ENCODE data around the gene AGAP1.

AGAP1 gene

DNA sequence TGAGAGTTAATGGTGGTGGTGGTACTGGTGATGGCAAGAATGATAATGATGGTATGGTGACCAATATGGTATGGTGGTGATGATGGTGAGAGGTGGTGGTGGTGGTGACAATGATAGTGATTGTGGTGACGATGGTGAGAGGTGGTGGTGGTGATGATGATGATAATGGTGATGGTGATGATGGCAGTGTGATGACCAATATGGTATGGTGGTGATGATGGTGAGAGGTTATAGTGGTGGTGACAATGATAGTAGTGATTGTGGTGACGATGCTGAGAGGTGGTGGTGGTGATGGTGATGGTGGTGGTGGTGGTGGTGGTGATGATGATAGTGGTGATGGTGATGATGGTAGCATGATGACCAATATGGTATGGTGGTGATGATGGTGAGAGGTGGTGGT is 505.2 kb downstream of the AGAP1 start:
- DNase-seq (ENCODE audit: low read depth), result no peak

DNA sequence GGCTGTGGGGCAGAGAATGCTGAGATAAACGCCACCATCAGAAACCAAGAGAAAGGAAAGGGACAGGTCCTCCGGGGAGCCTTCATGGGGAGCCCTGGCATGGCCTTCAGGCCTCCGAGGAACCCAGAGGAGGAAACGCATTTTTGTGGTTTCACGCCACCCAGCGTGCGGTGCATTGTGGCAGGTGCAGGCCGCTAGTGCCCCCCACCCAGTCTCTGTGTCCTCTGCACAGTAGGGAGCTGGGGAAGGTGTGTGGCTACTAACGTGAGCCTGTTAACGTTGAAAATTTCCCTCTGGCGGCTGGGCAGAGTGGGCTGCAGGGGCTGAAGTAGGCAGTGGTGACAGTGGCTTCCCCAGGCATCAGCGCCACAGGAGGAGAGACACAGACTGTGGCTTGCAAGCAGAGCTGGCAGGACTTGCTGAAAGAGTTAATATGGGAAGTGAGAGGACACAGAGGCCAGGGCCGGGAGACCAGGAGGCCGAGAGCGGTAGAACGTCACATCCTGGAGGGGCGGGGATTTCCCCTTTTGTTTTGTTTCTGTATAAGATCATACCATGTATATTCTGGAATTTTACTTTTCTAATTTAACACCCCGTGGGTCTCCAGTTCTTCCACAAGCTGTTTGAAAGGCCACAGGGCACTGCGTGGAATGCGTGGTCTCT is 507.5 kb downstream of the AGAP1 start:
- no peak for DNase-seq (ENCODE audit: low read depth)

GRCh38 chr2:236001854-236002253 is 508.0 kb downstream of the AGAP1 start:
- DNase-seq (ENCODE audit: low read depth), result no peak

- DNase-seq (ENCODE audit: low read depth), result no peak
These were observed 514.2 kb downstream of the AGAP1 start for GRCh38 chr2:236008006-236008405.

DNA sequence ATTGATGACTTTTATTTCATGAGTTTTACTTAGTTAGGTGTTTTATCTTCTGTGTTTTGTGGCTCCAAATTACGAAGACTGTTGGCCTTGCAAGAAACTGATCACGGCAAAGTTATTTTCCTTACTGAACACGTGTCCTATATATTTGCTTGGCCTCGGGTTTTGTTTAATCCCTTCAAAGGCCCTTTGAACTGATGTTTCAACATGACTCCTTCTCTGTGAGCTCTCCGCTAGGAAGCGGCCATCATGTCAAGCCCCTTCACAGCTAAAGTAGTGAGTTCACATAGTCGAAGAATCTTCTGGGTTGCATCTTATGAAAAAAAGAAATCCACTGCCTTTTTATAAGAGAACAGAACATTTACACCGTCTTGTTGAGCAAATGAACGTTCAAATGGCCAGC is 515.0 kb downstream of the AGAP1 start:
- DNase-seq (ENCODE audit: low read depth), result no peak

DNA sequence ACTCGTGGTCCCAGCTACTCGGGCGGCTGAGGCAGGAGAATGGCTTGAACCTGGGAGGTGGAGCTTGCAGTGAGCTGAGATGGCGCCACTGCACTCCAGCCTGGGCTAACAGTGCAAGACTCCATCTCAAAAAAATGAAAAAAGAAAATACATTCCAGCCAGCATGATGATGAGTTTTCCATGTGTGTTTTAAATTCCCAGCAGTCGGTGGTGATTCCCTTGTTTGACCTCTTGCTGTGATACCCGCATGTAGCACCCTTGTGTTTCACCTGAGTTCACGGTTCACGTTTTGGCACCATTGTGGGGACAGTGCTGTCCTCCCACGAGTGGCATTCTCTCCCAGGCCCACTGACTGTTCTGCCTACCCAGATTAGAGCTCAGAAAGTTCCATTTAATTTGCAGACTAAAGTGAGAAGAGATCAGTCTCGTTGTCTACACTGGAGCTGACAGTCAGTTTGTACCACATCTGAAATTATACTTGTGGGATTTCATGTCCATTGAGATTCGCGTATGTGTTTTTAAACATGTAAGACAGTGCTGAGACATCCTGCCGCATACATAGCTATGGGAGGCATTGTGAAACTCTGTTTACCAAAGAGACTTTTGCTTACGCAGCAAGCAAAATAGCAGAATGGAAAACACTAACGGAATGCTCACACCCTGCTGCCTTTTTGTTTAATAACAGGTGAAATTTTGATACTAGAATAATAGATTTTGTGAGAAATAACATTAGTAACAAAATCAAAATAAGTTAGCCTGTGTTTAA is 517.3 kb downstream of the AGAP1 start:
- no peak for DNase-seq (ENCODE audit: low read depth)

DNA sequence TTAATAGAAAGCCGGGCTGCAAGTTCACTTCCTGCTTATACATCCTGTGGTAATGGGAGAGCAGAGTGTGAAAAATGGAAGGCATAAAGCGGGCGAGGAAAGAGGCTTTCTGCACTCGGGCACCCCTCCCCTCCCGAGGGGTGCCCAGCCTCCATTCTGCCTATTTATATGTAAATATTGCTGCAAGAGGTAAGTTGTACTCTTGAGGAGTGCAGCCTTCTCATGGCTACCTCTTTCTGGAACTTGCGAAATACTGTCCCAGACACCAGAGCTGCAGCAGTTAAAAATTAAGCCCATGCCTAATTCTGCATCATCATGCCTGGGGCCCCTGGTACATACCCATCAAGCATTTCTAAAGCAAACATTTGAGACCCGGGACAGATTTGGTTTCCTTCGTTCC is 518.3 kb downstream of the AGAP1 start:
- no peak for DNase-seq (ENCODE audit: low read depth)

GRCh38 chr2:236014408-236015131 is 520.7 kb downstream of the AGAP1 start:
- DNase-seq (ENCODE audit: low read depth), result no peak

DNA sequence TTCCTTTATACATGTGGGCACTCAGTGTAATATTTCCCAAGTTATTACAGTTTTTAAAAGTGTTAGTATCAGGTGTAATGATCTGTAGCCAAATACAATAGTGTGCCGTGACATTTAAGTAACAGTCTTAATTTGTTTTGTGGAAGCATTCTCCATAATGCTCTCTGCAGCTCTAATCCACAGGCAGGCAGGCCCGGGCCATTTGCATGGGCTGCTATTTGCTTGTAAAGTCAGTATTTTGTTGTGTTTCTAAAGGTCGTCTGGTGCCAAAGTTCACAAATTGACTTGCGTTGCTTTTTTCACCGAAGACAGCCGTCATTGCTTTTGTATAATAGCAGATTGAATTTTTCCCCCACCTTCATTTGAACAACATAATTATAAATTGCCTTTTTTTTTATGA is 521.3 kb downstream of the AGAP1 start:
- DNase-seq (ENCODE audit: low read depth), result no peak

- DNase-seq (ENCODE audit: low read depth), result no peak
These were observed 522.7 kb downstream of the AGAP1 start for GRCh38 chr2:236016496-236016895.

GRCh38 chr2:236017446-236017845 is 523.6 kb downstream of the AGAP1 start:
- DNase-seq (ENCODE audit: low read depth), result no peak

- DNase-seq (ENCODE audit: low read depth), result no peak
These were observed 525.6 kb downstream of the AGAP1 start for GRCh38 chr2:236019434-236019833.

GRCh38 chr2:236021499-236022057 is 527.7 kb downstream of the AGAP1 start:
- no peak for DNase-seq (ENCODE audit: low read depth)

GRCh38 chr2:236022128-236022527 is 528.3 kb downstream of the AGAP1 start:
- no peak for DNase-seq (ENCODE audit: low read depth)

DNA sequence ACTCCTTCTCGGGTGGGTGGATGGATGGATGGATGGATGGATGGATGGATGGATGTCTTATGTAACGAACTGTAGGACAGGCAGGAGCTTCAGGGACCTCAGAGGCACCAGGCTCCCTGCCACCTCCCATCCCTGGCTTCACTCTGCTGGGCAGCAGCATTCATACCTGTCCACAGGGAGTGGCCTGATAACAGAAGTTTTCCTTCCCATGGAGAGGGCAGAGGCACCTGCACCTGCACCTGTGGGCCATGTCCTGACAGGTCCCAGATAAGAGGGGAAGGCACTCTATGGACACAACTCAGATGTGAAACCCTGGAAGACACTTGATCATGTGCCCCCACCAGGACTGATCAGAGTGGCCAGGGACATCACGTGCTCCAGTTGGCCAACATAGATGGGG is 532.0 kb downstream of the AGAP1 start:
- no peak for DNase-seq (ENCODE audit: low read depth)

DNA sequence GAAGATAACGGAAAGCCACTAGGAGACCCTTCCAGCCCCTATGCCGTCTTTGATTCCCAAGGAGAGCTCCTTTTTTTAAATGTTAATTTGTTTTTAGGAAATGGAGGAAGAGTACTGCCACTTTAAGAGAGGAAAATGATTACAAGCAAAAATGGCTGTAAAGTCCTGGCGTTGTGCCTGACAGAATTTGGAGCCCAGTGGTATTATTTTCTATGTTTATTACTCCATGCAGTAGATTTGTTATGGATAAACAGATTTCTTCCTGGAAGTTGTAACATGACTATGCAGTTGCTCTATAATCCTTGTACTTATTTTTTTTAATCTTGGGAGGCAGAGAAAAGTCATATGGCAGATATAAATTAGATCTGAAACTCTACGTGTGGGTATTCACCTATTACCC is 533.0 kb downstream of the AGAP1 start:
- no peak for DNase-seq (ENCODE audit: low read depth)

GRCh38 chr2:236028066-236028465 is 534.2 kb downstream of the AGAP1 start:
- no peak for DNase-seq (ENCODE audit: low read depth)

DNA sequence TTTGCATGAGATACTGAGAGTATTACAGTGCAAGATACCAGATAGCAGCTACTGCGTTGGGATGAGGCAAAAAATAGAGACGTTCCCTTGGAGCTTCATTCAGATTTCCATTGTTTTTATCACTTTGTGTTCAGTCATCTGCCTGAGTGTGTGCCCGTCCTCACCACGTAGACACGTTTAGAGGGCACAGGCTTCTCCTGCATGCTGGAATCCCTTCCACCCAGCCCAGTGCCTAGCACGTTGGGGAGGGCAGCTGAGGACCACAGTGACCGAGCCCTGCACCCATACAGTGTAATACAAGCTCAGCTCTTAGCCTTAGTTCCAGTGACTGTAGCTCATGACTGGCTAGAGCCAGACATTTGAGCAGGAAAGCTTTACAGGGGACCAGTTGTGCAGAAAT is 539.6 kb downstream of the AGAP1 start:
- DNase-seq (ENCODE audit: low read depth), result no peak

DNA sequence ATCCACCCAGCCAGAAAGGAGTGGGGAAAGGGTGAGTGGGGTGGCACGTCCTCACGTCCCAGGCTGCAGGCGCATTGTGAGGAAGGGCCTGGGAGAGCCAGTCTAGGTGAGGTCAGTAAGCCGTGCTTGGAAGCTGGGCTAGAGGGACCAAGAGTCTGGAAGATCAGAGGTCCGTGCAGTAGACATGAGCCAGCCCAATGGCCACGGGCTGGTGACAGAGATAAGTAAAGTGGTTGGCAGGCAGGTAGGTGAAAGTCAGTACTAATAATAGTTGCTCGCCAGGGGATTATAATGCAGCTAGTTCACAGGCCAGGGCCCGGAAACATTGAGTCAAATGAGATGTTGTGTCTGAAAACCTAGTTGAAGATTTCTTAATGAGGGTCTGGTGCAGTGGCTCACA is 541.1 kb downstream of the AGAP1 start:
- DNase-seq (ENCODE audit: low read depth), result no peak

DNA sequence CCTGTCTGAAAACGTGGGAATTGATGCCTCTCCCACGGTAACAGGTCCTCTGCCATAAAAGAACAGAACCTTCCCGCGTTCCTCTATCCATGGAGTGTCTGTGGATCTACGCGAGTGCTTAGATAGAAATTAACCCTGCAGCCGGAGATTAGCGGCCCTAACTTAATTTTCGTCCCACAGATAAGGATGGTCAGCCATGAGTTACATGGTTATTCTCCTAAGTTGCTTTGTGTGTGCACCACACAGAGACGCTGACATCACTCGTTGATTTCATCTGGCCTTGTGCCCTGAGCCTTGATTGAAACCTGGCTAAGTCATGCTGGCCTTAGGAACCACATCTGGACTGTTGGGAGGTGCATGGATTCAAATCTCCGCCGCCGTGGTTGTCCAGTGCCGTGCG is 542.2 kb downstream of the AGAP1 start:
- DNase-seq (ENCODE audit: low read depth), result no peak

DNA sequence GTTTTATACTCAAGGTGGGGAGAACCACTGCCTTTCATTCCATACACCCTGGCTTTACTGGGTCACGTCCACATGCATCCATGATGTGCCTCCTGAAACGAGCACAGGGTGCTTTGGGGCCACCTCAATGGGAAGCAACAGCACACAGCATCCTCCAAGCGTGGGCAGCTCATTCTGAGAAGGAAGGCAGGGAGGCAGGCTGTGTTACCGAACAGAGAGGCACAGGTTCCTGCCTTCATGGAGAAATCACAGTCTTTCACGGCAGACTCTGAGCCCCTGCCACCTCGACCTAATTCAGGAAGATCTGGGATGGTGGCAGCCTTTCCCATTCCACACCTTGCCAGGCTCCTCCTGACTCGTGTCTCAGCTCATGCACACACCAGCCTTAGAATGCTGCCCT is 544.3 kb downstream of the AGAP1 start:
- no peak for DNase-seq (ENCODE audit: low read depth)

DNA sequence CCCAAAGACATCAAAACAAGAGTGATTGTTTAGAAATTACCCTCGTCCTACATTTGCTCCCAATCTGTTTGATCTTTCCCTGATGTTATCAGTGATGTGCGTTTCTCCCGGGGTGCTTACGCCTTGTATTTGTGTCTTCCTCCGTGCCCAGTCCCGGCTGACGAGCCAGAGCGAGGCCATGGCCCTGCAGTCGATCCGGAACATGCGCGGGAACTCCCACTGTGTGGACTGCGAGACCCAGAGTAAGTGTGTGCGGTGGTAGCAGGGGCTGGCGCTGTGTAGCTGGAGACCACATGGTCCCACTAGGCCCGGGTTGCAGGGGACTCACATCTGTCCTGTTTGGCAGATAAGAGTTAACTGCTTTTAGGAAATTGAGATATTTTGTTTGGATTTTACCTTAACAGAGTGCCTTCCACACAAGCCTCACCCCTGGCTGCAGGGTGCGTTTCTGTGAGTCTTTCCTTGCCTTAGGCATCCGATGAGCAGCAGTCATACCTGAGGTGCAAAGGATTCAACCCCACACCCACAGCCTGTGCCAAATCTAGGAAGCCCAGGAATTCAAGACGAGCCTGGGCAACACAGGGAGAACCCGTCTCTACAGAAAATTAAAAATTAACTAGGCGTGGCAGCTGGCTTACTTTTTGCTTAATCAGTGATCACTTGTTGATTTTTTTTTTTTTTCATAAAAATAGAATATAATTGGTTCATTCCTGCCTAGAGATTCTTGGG is 546.9 kb downstream of the AGAP1 start:
- DNase-seq (ENCODE audit: low read depth), result no peak
